ENCODE data around the gene SLC5A10.

The SLC5A10 gene

GRCh38 chr17:18963126-18964017 lies 11.4 kb downstream of the SLC5A10 start:
- DNase-seq (ENCODE audit: extremely low read depth, low read depth), result no peak
- no peak for TF ChIP-seq CTCF (IDR thresholded peaks at IDR 0.05; ENCODE audit: low read depth, low read length, missing control alignments)

GRCh38 chr17:18964018-18964351 lies 12.0 kb downstream of the SLC5A10 start:
- DNase-seq (ENCODE audit: extremely low read depth, low read depth), result no peak
- TF ChIP-seq CTCF (IDR thresholded peaks at IDR 0.05; ENCODE audit: low read depth, low read length, missing control alignments), result no peak
- H3K4me3 ChIP-seq (replicated peaks; ENCODE audit: low read depth, low read length), result no peak overlapping the region

More at GRCh38 chr17:18963126-18964017, 11.4 kb downstream of the SLC5A10 start:
- no peak overlapping the region for H3K4me3 ChIP-seq (replicated peaks; ENCODE audit: low read depth, low read length)

GRCh38 chr17:18964550-18964949 lies 12.6 kb downstream of the SLC5A10 start:
- no peak overlapping the region for H3K4me3 ChIP-seq (replicated peaks; ENCODE audit: low read depth, low read length)
- TF ChIP-seq CTCF (IDR thresholded peaks at IDR 0.05; ENCODE audit: low read depth, low read length, missing control alignments), result no peak
- DNase-seq (ENCODE audit: extremely low read depth, low read depth), result no peak

GRCh38 chr17:18965530-18966236 lies 13.7 kb downstream of the SLC5A10 start:
- H3K4me3 ChIP-seq (replicated peaks; ENCODE audit: low read depth, low read length), result no peak overlapping the region
- no peak for TF ChIP-seq CTCF (IDR thresholded peaks at IDR 0.05; ENCODE audit: low read depth, low read length, missing control alignments)
- DNase-seq (ENCODE audit: extremely low read depth, low read depth), result no peak

- TF ChIP-seq CTCF (IDR thresholded peaks at IDR 0.05; ENCODE audit: low read depth, low read length, missing control alignments), result no peak
- DNase-seq (ENCODE audit: extremely low read depth, low read depth), result no peak
- no peak overlapping the region for H3K4me3 ChIP-seq (replicated peaks; ENCODE audit: low read depth, low read length)
These were observed 15.1 kb downstream of the SLC5A10 start for GRCh38 chr17:18966831-18967624.

- H3K4me3 ChIP-seq (replicated peaks; ENCODE audit: low read depth, low read length), result no peak overlapping the region
- no peak for TF ChIP-seq CTCF (IDR thresholded peaks at IDR 0.05; ENCODE audit: low read depth, low read length, missing control alignments)
- no peak for DNase-seq (ENCODE audit: extremely low read depth, low read depth)
These were observed 16.0 kb downstream of the SLC5A10 start for GRCh38 chr17:18967916-18968315.

Data from HFF-Myc (cell line).